Adrenal gland (tissue), 5 donors: ENCODE data around the gene KIAA1328.

Experiments used
- CTCF ChIP-seq, 6 experiments: fragments of 450-650 bp in 4 of 6; fragments of 200-600 bp in 2 of 6; sonication (generic) in 1 of 6; IDR thresholded peaks; 1 replicate in 5 of 6; 2 replicates in 1 of 6; pipeline versions ENCODE4 v1.5.1 to v1.8.0; 2016 to 2021; ENCODE audit warnings: antibody characterized with exemption in 6 of 6, mild to moderate bottlenecking in 2 of 6, moderate library complexity in 1 of 6
- POLR2A ChIP-seq, 2 donors: fragments of 450-650 bp; IDR thresholded peaks; one replicate each; pipeline ENCODE4 v1.6.1; 2017; ENCODE audit warnings: antibody characterized with exemption in 2 of 2, mild to moderate bottlenecking in 2 of 2, moderate library complexity in 1 of 2
- donor health status: DM: no; HTN: no; CAD: no.

GRCh38 chr18:36783792-36784191 lies 45.1 kb upstream of the KIAA1328 start:
- TF ChIP-seq POLR2A (IDR thresholded peaks at IDR 0.05) (no peak), CTCF (IDR thresholded peaks at IDR 0.05) (no peak)
